Measurements from ENCODE around the gene P4HB.

DNA sequence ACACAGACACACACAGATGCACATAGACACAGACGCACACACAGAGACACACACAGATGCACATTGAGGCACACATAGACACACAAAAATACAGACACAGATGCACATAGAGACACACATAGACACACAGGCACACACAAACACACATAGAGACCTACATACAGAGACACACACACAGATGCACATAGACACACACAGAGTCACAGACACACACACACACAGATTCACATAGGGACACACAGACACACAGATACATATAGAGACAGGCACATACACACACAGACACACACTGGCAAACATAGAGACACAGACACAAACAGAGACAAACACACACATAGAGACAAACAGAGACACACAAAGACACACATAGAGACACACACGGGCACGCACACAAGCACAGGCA lies 66.3 kb downstream of the P4HB start:
- TF ChIP-seq, protein P1, sequence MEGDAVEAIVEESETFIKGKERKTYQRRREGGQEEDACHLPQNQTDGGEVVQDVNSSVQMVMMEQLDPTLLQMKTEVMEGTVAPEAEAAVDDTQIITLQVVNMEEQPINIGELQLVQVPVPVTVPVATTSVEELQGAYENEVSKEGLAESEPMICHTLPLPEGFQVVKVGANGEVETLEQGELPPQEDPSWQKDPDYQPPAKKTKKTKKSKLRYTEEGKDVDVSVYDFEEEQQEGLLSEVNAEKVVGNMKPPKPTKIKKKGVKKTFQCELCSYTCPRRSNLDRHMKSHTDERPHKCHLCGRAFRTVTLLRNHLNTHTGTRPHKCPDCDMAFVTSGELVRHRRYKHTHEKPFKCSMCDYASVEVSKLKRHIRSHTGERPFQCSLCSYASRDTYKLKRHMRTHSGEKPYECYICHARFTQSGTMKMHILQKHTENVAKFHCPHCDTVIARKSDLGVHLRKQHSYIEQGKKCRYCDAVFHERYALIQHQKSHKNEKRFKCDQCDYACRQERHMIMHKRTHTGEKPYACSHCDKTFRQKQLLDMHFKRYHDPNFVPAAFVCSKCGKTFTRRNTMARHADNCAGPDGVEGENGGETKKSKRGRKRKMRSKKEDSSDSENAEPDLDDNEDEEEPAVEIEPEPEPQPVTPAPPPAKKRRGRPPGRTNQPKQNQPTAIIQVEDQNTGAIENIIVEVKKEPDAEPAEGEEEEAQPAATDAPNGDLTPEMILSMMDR (conservative IDR thresholded peaks at IDR 0.05; ENCODE audit: low read depth in 2 of 2): no peak
- TF ChIP-seq STAT1 (IDR thresholded peaks at IDR 0.05; ENCODE audit: unreplicated experiment) (no peak), POLR2AphosphoS5 (IDR thresholded peaks at IDR 0.05; ENCODE audit: low read depth) (no peak), CREB1 (CRISPR knock-in tag; IDR thresholded peaks at IDR 0.05; ENCODE audit: low read depth) (no peak), EZH2 (IDR thresholded peaks at IDR 0.05; ENCODE audit: low read depth, unreplicated experiment) (no peak), EZH2phosphoT487 (IDR thresholded peaks at IDR 0.05; ENCODE audit: unreplicated experiment) (no peak), ZNF331 (CRISPR knock-in tag; IDR thresholded peaks at IDR 0.05; ENCODE audit: low read depth) (no peak), JUNB (IDR thresholded peaks at IDR 0.05; ENCODE audit: unreplicated experiment) (no peak), ETS1 (IDR thresholded peaks at IDR 0.05) (no peak)
- TF ChIP-seq, protein P2, sequence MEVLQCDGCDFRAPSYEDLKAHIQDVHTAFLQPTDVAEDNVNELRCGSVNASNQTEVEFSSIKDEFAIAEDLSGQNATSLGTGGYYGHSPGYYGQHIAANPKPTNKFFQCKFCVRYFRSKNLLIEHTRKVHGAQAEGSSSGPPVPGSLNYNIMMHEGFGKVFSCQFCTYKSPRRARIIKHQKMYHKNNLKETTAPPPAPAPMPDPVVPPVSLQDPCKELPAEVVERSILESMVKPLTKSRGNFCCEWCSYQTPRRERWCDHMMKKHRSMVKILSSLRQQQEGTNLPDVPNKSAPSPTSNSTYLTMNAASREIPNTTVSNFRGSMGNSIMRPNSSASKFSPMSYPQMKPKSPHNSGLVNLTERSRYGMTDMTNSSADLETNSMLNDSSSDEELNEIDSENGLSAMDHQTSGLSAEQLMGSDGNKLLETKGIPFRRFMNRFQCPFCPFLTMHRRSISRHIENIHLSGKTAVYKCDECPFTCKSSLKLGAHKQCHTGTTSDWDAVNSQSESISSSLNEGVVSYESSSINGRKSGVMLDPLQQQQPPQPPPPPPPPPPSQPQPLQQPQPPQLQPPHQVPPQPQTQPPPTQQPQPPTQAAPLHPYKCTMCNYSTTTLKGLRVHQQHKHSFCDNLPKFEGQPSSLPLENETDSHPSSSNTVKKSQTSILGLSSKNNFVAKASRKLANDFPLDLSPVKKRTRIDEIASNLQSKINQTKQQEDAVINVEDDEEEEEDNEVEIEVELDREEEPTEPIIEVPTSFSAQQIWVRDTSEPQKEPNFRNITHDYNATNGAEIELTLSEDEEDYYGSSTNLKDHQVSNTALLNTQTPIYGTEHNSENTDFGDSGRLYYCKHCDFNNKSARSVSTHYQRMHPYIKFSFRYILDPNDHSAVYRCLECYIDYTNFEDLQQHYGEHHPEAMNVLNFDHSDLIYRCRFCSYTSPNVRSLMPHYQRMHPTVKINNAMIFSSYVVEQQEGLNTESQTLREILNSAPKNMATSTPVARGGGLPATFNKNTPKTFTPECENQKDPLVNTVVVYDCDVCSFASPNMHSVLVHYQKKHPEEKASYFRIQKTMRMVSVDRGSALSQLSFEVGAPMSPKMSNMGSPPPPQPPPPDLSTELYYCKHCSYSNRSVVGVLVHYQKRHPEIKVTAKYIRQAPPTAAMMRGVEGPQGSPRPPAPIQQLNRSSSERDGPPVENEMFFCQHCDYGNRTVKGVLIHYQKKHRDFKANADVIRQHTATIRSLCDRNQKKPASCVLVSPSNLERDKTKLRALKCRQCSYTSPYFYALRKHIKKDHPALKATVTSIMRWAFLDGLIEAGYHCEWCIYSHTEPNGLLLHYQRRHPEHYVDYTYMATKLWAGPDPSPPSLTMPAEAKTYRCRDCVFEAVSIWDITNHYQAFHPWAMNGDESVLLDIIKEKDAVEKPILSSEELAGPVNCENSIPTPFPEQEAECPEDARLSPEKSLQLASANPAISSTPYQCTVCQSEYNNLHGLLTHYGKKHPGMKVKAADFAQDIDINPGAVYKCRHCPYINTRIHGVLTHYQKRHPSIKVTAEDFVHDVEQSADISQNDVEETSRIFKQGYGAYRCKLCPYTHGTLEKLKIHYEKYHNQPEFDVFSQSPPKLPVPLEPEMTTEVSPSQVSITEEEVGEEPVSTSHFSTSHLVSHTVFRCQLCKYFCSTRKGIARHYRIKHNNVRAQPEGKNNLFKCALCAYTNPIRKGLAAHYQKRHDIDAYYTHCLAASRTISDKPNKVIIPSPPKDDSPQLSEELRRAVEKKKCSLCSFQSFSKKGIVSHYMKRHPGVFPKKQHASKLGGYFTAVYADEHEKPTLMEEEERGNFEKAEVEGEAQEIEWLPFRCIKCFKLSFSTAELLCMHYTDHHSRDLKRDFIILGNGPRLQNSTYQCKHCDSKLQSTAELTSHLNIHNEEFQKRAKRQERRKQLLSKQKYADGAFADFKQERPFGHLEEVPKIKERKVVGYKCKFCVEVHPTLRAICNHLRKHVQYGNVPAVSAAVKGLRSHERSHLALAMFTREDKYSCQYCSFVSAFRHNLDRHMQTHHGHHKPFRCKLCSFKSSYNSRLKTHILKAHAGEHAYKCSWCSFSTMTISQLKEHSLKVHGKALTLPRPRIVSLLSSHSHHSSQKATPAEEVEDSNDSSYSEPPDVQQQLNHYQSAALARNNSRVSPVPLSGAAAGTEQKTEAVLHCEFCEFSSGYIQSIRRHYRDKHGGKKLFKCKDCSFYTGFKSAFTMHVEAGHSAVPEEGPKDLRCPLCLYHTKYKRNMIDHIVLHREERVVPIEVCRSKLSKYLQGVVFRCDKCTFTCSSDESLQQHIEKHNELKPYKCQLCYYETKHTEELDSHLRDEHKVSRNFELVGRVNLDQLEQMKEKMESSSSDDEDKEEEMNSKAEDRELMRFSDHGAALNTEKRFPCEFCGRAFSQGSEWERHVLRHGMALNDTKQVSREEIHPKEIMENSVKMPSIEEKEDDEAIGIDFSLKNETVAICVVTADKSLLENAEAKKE (CRISPR knock-in tag; IDR thresholded peaks at IDR 0.05): no peak
- TF ChIP-seq, protein P3, sequence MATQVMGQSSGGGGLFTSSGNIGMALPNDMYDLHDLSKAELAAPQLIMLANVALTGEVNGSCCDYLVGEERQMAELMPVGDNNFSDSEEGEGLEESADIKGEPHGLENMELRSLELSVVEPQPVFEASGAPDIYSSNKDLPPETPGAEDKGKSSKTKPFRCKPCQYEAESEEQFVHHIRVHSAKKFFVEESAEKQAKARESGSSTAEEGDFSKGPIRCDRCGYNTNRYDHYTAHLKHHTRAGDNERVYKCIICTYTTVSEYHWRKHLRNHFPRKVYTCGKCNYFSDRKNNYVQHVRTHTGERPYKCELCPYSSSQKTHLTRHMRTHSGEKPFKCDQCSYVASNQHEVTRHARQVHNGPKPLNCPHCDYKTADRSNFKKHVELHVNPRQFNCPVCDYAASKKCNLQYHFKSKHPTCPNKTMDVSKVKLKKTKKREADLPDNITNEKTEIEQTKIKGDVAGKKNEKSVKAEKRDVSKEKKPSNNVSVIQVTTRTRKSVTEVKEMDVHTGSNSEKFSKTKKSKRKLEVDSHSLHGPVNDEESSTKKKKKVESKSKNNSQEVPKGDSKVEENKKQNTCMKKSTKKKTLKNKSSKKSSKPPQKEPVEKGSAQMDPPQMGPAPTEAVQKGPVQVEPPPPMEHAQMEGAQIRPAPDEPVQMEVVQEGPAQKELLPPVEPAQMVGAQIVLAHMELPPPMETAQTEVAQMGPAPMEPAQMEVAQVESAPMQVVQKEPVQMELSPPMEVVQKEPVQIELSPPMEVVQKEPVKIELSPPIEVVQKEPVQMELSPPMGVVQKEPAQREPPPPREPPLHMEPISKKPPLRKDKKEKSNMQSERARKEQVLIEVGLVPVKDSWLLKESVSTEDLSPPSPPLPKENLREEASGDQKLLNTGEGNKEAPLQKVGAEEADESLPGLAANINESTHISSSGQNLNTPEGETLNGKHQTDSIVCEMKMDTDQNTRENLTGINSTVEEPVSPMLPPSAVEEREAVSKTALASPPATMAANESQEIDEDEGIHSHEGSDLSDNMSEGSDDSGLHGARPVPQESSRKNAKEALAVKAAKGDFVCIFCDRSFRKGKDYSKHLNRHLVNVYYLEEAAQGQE (IDR thresholded peaks at IDR 0.05; ENCODE audit: unreplicated experiment): no peak

All from GM23338 (cell line).